ENCODE data around the gene C5orf15. TPM values are rescaled to one million over a fixed set of nuclear protein-coding genes. Genes with fewer than 3 reads are reported as not detected.

The C5orf15 gene
- total and polyA plus RNA-seq, 4 donors = 21.2 to 32.4 (median 28.7) TPM

- no peak overlapping the region for H3K27ac ChIP-seq (ENCODE audit: low read depth in 1 of 2, low read length in 2 of 2)
- TF ChIP-seq ZBTB33 (IDR thresholded peaks at IDR 0.05) (no peak), YY1 (IDR thresholded peaks at IDR 0.05) (no peak)
- 96% methylated on average over 7 of the region's 7 CpGs for WGBS
These were observed 50.6 kb downstream of the C5orf15 start for GRCh38 chr5:133917785-133918184.

GRCh38 chr5:133916914-133917313, 51.5 kb downstream of the C5orf15 start:
- Histone ChIP-seq H3K27ac (ENCODE audit: low read depth in 1 of 2, low read length in 2 of 2) (no peak overlapping the region), H3K36me3 (ENCODE audit: control insufficient read depth in 4 of 4, insufficient read depth in 3 of 4, low read depth in 1 of 4, low read length in 3 of 4) (no peaks in the 10 kb centered on the region), H3K9ac (ENCODE audit: low read depth in 1 of 2, low read length in 2 of 2) (no peak overlapping the region), H3K4me1 (ENCODE audit: control insufficient read depth in 4 of 4, insufficient read depth in 4 of 4, low read length in 3 of 4) (peaks cover 3 to 13% (median 9%) of the 10 kb centered on the region in 4 donors), H3K4me3 (ENCODE audit: low read depth in 1 of 3, low read length in 3 of 3) (no peak overlapping the region), H3K27me3 (ENCODE audit: control insufficient read depth in 4 of 4, insufficient read depth in 4 of 4, low read length in 3 of 4) (no peaks in the 10 kb centered on the region), H3K9me3 (ENCODE audit: control insufficient read depth in 4 of 4, low read length in 3 of 4) (no peaks in the 10 kb centered on the region)
- no peak for DNase-seq (ENCODE audit: low spot score)
- TF ChIP-seq REST (IDR thresholded peaks at IDR 0.05) (no peak), JUND (IDR thresholded peaks at IDR 0.05) (no peak), HNF4G (IDR thresholded peaks at IDR 0.05) (no peak), SP1 (IDR thresholded peaks at IDR 0.05) (no peak), TAF1 (conservative IDR thresholded peaks at IDR 0.05) (no peak), FOXA2 (IDR thresholded peaks at IDR 0.05) (no peak), GABPA (IDR thresholded peaks at IDR 0.05 in 1 of 2, conservative IDR thresholded peaks at IDR 0.05 in 1 of 2) (no peak), CTCF (IDR thresholded peaks at IDR 0.05; ENCODE audit: low read depth, low read length, missing input control) (no peak), ATF3 (IDR thresholded peaks at IDR 0.05) (no peak), NR2F2 (IDR thresholded peaks at IDR 0.05) (no peak), EGR1 (IDR thresholded peaks at IDR 0.05; ENCODE audit: low read depth in 2 of 2) (no peak), MAX (IDR thresholded peaks at IDR 0.05) (no peak), RAD21 (IDR thresholded peaks at IDR 0.05) (no peak), HNF4A (conservative IDR thresholded peaks at IDR 0.05) (no peak), FOXA1 (IDR thresholded peaks at IDR 0.05) (no peak)
- WGBS = 83% methylated on average over 6 of the region's 6 CpGs

More at GRCh38 chr5:133917785-133918184, 50.6 kb downstream of the C5orf15 start:
- Histone ChIP-seq H3K9ac (ENCODE audit: low read depth in 1 of 2, low read length in 2 of 2) (no peak overlapping the region), H3K9me3 (ENCODE audit: control insufficient read depth in 4 of 4, low read length in 3 of 4) (no peaks in the 10 kb centered on the region), H3K4me3 (ENCODE audit: low read depth in 1 of 3, low read length in 3 of 3) (no peak overlapping the region), H3K36me3 (ENCODE audit: control insufficient read depth in 4 of 4, insufficient read depth in 3 of 4, low read depth in 1 of 4, low read length in 3 of 4) (no peaks in the 10 kb centered on the region), H3K27me3 (ENCODE audit: control insufficient read depth in 4 of 4, insufficient read depth in 4 of 4, low read length in 3 of 4) (no peaks in the 10 kb centered on the region), H3K4me1 (ENCODE audit: control insufficient read depth in 4 of 4, insufficient read depth in 4 of 4, low read length in 3 of 4) (peaks cover 3 to 13% (median 9%) of the 10 kb centered on the region in 4 donors)
- DNase-seq (ENCODE audit: low spot score) = no peak
